Endodermal cell (in vitro differentiated cells): Measurements from ENCODE around the gene SDR42E1. TPM values are rescaled to one million over a fixed set of nuclear protein-coding genes. Genes with fewer than 3 reads are reported as not detected.

Experiments
- DNase-seq: peaks from one replicate; pipeline ENCODE4 v3.0.0-alpha.2; 2017
- H3K27ac ChIP-seq: 2 replicates; pipeline ENCODE4 v1.5.1; 2013; ENCODE audit warnings: mild to moderate bottlenecking, low read depth, low read length, moderate library complexity
- H3K27me3 ChIP-seq: 2 replicates; pipeline ENCODE4 v1.6.1; 2013; ENCODE audit warnings: mild to moderate bottlenecking, low read length, moderate library complexity; ENCODE audit not compliant: insufficient read depth, control insufficient read depth, poor library complexity, severe bottlenecking
- H3K36me3 ChIP-seq: 2 replicates; pipeline ENCODE4 v1.7.0; 2013; ENCODE audit warnings: mild to moderate bottlenecking, low read length, moderate library complexity; ENCODE audit not compliant: control insufficient read depth, insufficient read depth
- H3K4me1 ChIP-seq: one replicate; pipeline ENCODE4 v1.7.0; 2013; ENCODE audit warnings: low read length; ENCODE audit not compliant: control insufficient read depth, insufficient read depth
- H3K4me3 ChIP-seq: 2 replicates; pipeline ENCODE4 v1.5.1; 2013; ENCODE audit warnings: mild to moderate bottlenecking, low read length, moderate library complexity
- H3K9ac ChIP-seq: 2 replicates; pipeline ENCODE4 v1.6.1; 2013; ENCODE audit warnings: mild to moderate bottlenecking, low read length, moderate library complexity; ENCODE audit not compliant: poor library complexity, severe bottlenecking; ENCODE audit errors: extremely low read depth
- H3K9me3 ChIP-seq: 2 replicates; pipeline ENCODE4 v1.6.1; 2013; ENCODE audit warnings: mild to moderate bottlenecking, low read length, moderate library complexity; ENCODE audit not compliant: control insufficient read depth
- H3K27ac Mint-ChIP-seq: 2 replicates; pipeline ENCODE4 v1.8.0; 2020; ENCODE audit warnings: mixed read lengths
- H3K27me3 Mint-ChIP-seq: 2 replicates; pipeline ENCODE4 v1.8.0; 2021; ENCODE audit warnings: mild to moderate bottlenecking, mixed read lengths; ENCODE audit not compliant: insufficient read depth
- H3K36me3 Mint-ChIP-seq: 2 replicates; pipeline ENCODE4 v1.8.0; 2020; ENCODE audit warnings: low read depth, mixed read lengths
- H3K4me1 Mint-ChIP-seq: 2 replicates; pipeline ENCODE4 v1.8.0; 2020; ENCODE audit warnings: mixed read lengths
- H3K4me3 Mint-ChIP-seq: 2 replicates; pipeline ENCODE4 v1.8.0; 2020; ENCODE audit warnings: mild to moderate bottlenecking, moderate library complexity, mixed read lengths
- H3K9me3 Mint-ChIP-seq: 2 replicates; pipeline ENCODE4 v1.8.0; 2020; ENCODE audit warnings: mild to moderate bottlenecking, mixed read lengths
- WGBS, 2 experiments: methylation state at CpG; one replicate each; pipeline versions ENCODE4 v1.1.5 to v1.1.7; 2013; ENCODE audit warnings: missing lambda C conversion rate in 2 of 2, mixed read lengths in 1 of 2; ENCODE audit not compliant: insufficient coverage in 1 of 2, insufficient read length in 1 of 2; 5-methylcytosine and 5-hydroxymethylcytosine counted together
- total RNA-seq, 2 donors: library from RNA; stranded (reverse); fragmentation: NEBNext Ultra II Directional in 1 of 2; extraction: Animal tissue kit (Norgen Biotek cat#: 25700) in 1 of 2; gene quantifications; 2 replicates in 1 of 2; 3 replicates in 1 of 2; pipeline ENCODE4 v1.2.1, GENCODE V29; 2021
- TF ChIP-seq, protein P1 (sequence below): fragments of 200-600 bp; sonication (generic); conservative IDR thresholded peaks from 2 replicates; pipeline ENCODE4 v1.5.0; 2021; ENCODE audit warnings: antibody characterized with exemption, mild to moderate bottlenecking

Gene SDR42E1
- total RNA-seq, 2 donors from 2014 or later = 0.15 TPM; not detected in 1

DNA sequence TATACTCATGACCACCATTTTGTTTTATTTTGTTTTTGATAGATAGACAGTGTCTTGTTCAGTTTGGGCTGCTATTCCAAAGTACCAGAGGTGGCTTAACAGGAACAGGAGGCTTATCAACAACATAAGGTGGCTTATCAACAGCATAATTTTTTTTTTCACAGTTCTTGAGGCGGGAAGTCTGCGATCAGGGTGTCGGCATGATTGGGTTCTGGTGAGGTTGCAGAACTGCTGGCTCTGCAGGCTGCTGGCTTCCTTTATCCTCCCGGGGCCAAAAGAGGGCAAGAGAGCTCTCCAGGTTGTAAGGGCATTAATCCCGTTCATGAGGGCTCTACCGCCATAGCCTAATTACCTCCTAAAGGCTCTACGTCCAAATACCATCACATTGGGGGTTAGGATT, 11.9 kb upstream of the SDR42E1 start:
- DNase-seq = no peak
- Histone ChIP-seq H3K9ac (no peak overlapping the region), H3K27ac (no peak overlapping the region), H3K36me3 (no peaks in the 10 kb centered on the region), H3K27me3 (peaks cover 15% of the 10 kb centered on the region), H3K4me1 (no peaks in the 10 kb centered on the region), H3K9me3 (no peaks in the 10 kb centered on the region), H3K4me3 (no peak overlapping the region)
- Mint-ChIP-seq H3K36me3 (no peaks in the 10 kb centered on the region), H3K4me3 (no peak overlapping the region), H3K4me1 (no peaks in the 10 kb centered on the region), H3K9me3 (peaks cover 5% of the 10 kb centered on the region), H3K27ac (no peak overlapping the region), H3K27me3 (peaks cover 23% of the 10 kb centered on the region)
- WGBS, 2 experiments = 89 to 94% methylated on average over 3 to 7 of the region's 7 CpGs
- TF ChIP-seq, protein P1, sequence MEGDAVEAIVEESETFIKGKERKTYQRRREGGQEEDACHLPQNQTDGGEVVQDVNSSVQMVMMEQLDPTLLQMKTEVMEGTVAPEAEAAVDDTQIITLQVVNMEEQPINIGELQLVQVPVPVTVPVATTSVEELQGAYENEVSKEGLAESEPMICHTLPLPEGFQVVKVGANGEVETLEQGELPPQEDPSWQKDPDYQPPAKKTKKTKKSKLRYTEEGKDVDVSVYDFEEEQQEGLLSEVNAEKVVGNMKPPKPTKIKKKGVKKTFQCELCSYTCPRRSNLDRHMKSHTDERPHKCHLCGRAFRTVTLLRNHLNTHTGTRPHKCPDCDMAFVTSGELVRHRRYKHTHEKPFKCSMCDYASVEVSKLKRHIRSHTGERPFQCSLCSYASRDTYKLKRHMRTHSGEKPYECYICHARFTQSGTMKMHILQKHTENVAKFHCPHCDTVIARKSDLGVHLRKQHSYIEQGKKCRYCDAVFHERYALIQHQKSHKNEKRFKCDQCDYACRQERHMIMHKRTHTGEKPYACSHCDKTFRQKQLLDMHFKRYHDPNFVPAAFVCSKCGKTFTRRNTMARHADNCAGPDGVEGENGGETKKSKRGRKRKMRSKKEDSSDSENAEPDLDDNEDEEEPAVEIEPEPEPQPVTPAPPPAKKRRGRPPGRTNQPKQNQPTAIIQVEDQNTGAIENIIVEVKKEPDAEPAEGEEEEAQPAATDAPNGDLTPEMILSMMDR = no peak

DNA sequence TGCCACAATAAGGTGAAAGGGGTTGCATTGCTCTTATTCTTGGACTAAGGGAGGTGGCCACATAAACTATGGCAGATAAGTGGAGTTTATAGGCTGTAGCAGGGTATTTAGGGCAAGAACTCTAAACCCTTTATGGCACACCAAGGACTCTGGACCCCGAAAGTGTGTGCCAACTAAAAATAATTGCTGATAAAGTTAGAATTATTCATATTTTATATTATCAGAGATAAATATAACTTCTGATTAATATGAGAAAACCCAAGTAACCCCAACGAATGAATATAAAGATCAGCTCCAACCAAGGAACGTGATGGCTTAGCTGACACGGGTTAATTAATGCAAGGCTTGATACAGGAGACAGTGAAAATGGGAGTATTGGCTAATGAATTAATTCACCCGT, 8.8 kb upstream of the SDR42E1 start:
- Mint-ChIP-seq H3K9me3 (peaks cover 7% of the 10 kb centered on the region), H3K4me1 (no peaks in the 10 kb centered on the region), H3K4me3 (no peak overlapping the region), H3K27me3 (peaks cover 21% of the 10 kb centered on the region), H3K36me3 (no peaks in the 10 kb centered on the region), H3K27ac (no peak overlapping the region)
- TF ChIP-seq, protein P1 = no peak
- H3K27me3 ChIP-seq = no peaks in the 10 kb centered on the region
- H3K4me3 ChIP-seq = no peak overlapping the region
- H3K4me1 ChIP-seq = no peaks in the 10 kb centered on the region
- no peaks in the 10 kb centered on the region for H3K9me3 ChIP-seq
- no peak overlapping the region for H3K27ac ChIP-seq
- WGBS, 2 experiments = 87 to 94% methylated on average over 3 to 4 of the region's 5 CpGs
- no peaks in the 10 kb centered on the region for H3K36me3 ChIP-seq
- no peak for DNase-seq
- no peak overlapping the region for H3K9ac ChIP-seq

- WGBS, 2 experiments = 68 to 77% methylated on average over 6 to 8 of the region's 8 CpGs
- H3K27ac Mint-ChIP-seq = no peak overlapping the region
- H3K36me3 ChIP-seq = no peaks in the 10 kb centered on the region
- no peak overlapping the region for H3K4me3 ChIP-seq
- H3K36me3 Mint-ChIP-seq = no peaks in the 10 kb centered on the region
- no peak for DNase-seq
- H3K9ac ChIP-seq = no peak overlapping the region
- H3K27me3 ChIP-seq = no peaks in the 10 kb centered on the region
- peaks cover 10% of the 10 kb centered on the region for H3K9me3 Mint-ChIP-seq
- H3K4me1 ChIP-seq = no peaks in the 10 kb centered on the region
- H3K27me3 Mint-ChIP-seq = peaks cover 20% of the 10 kb centered on the region
- H3K9me3 ChIP-seq = no peaks in the 10 kb centered on the region
- no peak overlapping the region for H3K4me3 Mint-ChIP-seq
- TF ChIP-seq, protein P1 = no peak
- no peaks in the 10 kb centered on the region for H3K4me1 Mint-ChIP-seq
- H3K27ac ChIP-seq = no peak overlapping the region
Observed at GRCh38 chr16:82019535-82019934, 8.3 kb upstream of the SDR42E1 start.
